Pancreas (tissue), 10 donors: ENCODE data around the gene SH3BP4. TPM values are rescaled to one million over a fixed set of nuclear protein-coding genes. Genes with fewer than 3 reads are reported as not detected.

Experiments
- ATAC-seq, 4 donors: fragments of 200-7000 bp; cut with Tn5 transposase; one replicate each; pipeline versions ENCODE4 v1.8.0 to v1.9.1; 2020; ENCODE audit warnings: mild to moderate bottlenecking in 4 of 4, moderate library complexity in 4 of 4
- DNase-seq, 6 donors: peaks; one replicate each; pipeline ENCODE4 v3.0.0-alpha.2; 2020
- FAIRE-seq: peaks from 2 replicates; lab custom pipeline; 2012; peaks lifted over from hg19 to GRCh38; lab: Jason Lieb, UNC
- H3K27ac ChIP-seq, 4 donors: fragments of 200-600 bp; sonication (generic); 1 replicate in 3 of 4; 2 replicates in 1 of 4; pipeline versions ENCODE4 v1.5.0 to v1.8.0; 2020
- H3K27me3 ChIP-seq, 4 donors: fragments of 200-600 bp; one replicate each; pipeline ENCODE4 v1.8.0; 2021
- H3K36me3 ChIP-seq, 3 donors: fragments of 200-600 bp; sonication (generic) in 1 of 3; one replicate each; pipeline versions ENCODE4 v1.5.0 to v1.8.0; 2020 to 2021
- H3K4me1 ChIP-seq, 3 donors: fragments of 200-600 bp; one replicate each; pipeline ENCODE4 v1.8.0; 2021
- H3K4me3 ChIP-seq, 4 donors: fragments of 200-600 bp; sonication (generic) in 2 of 4; one replicate each; pipeline versions ENCODE4 v1.5.0 to v1.8.0; 2020 to 2021
- H3K9me3 ChIP-seq, 4 donors: fragments of 200-600 bp; one replicate each; pipeline ENCODE4 v1.8.0; 2021
- WGBS, 2 donors: extraction: QIAGEN DNeasy Blood & Tissue Kit; methylation state at CpG; one replicate each; pipeline ENCODE4 v1.1.7; 2013; 5-methylcytosine and 5-hydroxymethylcytosine counted together
- intact Hi-C, 3 donors: fragments of 100-400 bp; cut with DNase I; formaldehyde crosslinking; loops; one replicate each; pipeline versions ENCODE4 v1.11.1 to v1.14.2; 2022
- polyA plus RNA-seq, 2 donors: library from polyadenylated mRNA; stranded (reverse); fragments of 200-250 nt; gene quantifications; one replicate each; pipeline ENCODE4 v1.2.3, GENCODE V29; 2013
- total RNA-seq, 6 donors: library from RNA; stranded (reverse); fragmentation: NEBNext Ultra II Directional in 4 of 6; extraction: Animal tissue kit (Norgen Biotek cat#: 25700) in 4 of 6; gene quantifications; one replicate each; pipeline versions ENCODE4 v1.2.1 to v1.2.4, GENCODE V29; 2021 to 2023
- TF ChIP-seq, protein P1 (sequence below), 4 donors: fragments of 200-600 bp; sonication (generic) in 3 of 4; IDR thresholded peaks; one replicate each; pipeline versions ENCODE4 v1.5.0 to v1.8.0; 2021; ENCODE audit warnings: antibody characterized with exemption in 4 of 4
- donor health status: healthy with polysubstance abuse.
- donor health status: DM: no; HTN: no; CAD: no; lungs with moderate emphysema.
- donor health status: DM: no; HTN: no; CAD: no.
- donor health status: control.
- donor health status: control.
- donor health status: Bipolar disorder and iron deficiency.
- donor health status: DM: yes; HTN: yes; CAD: no.
- donor health status: DM: no; HTN: no; CAD: no.
- donor health status: DM: no; HTN: no; CAD: no.
- donor health status: DM: yes; HTN: yes; CAD: no.

SH3BP4 gene
- total and polyA plus RNA-seq, 8 donors = 20.5 to 99.7 (median 62.8) TPM

GRCh38 chr2:235024191-235024860 is 72.5 kb downstream of the SH3BP4 start:
- H3K27me3 ChIP-seq = no peaks in the 10 kb centered on the region
- ATAC-seq (no peak), DNase-seq (no peak), FAIRE-seq (no peak)
- peak overlapping the region in 2 of 4 donors; percentile 8 to 82 for H3K27ac ChIP-seq
- H3K36me3 ChIP-seq = no peaks in the 10 kb centered on the region
- H3K4me3 ChIP-seq = no peak overlapping the region
- TF ChIP-seq, protein P1, sequence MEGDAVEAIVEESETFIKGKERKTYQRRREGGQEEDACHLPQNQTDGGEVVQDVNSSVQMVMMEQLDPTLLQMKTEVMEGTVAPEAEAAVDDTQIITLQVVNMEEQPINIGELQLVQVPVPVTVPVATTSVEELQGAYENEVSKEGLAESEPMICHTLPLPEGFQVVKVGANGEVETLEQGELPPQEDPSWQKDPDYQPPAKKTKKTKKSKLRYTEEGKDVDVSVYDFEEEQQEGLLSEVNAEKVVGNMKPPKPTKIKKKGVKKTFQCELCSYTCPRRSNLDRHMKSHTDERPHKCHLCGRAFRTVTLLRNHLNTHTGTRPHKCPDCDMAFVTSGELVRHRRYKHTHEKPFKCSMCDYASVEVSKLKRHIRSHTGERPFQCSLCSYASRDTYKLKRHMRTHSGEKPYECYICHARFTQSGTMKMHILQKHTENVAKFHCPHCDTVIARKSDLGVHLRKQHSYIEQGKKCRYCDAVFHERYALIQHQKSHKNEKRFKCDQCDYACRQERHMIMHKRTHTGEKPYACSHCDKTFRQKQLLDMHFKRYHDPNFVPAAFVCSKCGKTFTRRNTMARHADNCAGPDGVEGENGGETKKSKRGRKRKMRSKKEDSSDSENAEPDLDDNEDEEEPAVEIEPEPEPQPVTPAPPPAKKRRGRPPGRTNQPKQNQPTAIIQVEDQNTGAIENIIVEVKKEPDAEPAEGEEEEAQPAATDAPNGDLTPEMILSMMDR (IDR thresholded peaks at IDR 0.05) = no peak
- intact Hi-C loops = no loop called here
- no peaks in the 10 kb centered on the region for H3K9me3 ChIP-seq
- peaks cover 26 to 46% (median 46%) of the 10 kb centered on the region in 3 donors for H3K4me1 ChIP-seq
- 72 to 76% methylated on average over 9 of the region's 9 CpGs for WGBS, 2 donors

GRCh38 chr2:235024931-235025773 is 73.3 kb downstream of the SH3BP4 start:
- Histone ChIP-seq H3K4me1 (peaks cover 26 to 50% (median 46%) of the 10 kb centered on the region in 3 donors), H3K27me3 (no peaks in the 10 kb centered on the region), H3K4me3 (no peak overlapping the region), H3K36me3 (no peaks in the 10 kb centered on the region), H3K9me3 (no peaks in the 10 kb centered on the region), H3K27ac (peak overlapping the region; percentile 18 to 82 (median 76))
- intact Hi-C loops = no loop called here
- DNase-seq (no peak), FAIRE-seq (no peak), ATAC-seq (no peak)
- TF ChIP-seq, protein P1 (IDR thresholded peaks at IDR 0.05) = no peak
- 71 to 74% methylated on average over 20 of the region's 20 CpGs for WGBS, 2 donors

- peaks cover 26 to 50% (median 46%) of the 10 kb centered on the region in 3 donors for H3K4me1 ChIP-seq
- intact Hi-C loops = no loop called here
- H3K27ac ChIP-seq = peak overlapping the region; percentile 28 to 82 (median 76)
- H3K27me3 ChIP-seq = no peaks in the 10 kb centered on the region
- H3K4me3 ChIP-seq = peak overlapping the region in 1 of 4 donors; percentile 10
- DNase-seq (peak in 4 of 6 donors; percentile 65 to 80 (median 72)), ATAC-seq (peak; percentile 72 to 82 (median 77)), FAIRE-seq (no peak)
- WGBS, 2 donors = 53 to 58% methylated on average over 11 of the region's 11 CpGs
- H3K9me3 ChIP-seq = no peaks in the 10 kb centered on the region
- H3K36me3 ChIP-seq = no peaks in the 10 kb centered on the region
- TF ChIP-seq, protein P1 (IDR thresholded peaks at IDR 0.05) = no peak
Observed at GRCh38 chr2:235025800-235026536, 74.2 kb downstream of the SH3BP4 start.

GRCh38 chr2:235026649-235027557 is 75.1 kb downstream of the SH3BP4 start:
- ATAC-seq (peak; percentile 85 to 91 (median 90)), DNase-seq (peak; percentile 90 to 99 (median 98)), FAIRE-seq (no peak)
- Histone ChIP-seq H3K4me1 (peaks cover 22 to 47% (median 46%) of the 10 kb centered on the region in 3 donors), H3K27ac (peak overlapping the region; percentile 28 to 82 (median 76)), H3K27me3 (no peaks in the 10 kb centered on the region), H3K36me3 (no peaks in the 10 kb centered on the region), H3K9me3 (no peaks in the 10 kb centered on the region), H3K4me3 (peak overlapping the region in 2 of 4 donors; percentile 10 to 13)
- WGBS, 2 donors = 32 to 37% methylated on average over 33 of the region's 33 CpGs
- TF ChIP-seq, protein P1 (IDR thresholded peaks at IDR 0.05) = no peak
- intact Hi-C loops = no loop called here
